GM21447 (cell line): ENCODE data around the gene PPP1R37.

ENCODE experiments used
- ATAC-seq: cut with Tn5 transposase; IDR thresholded peaks from one replicate; pipeline ENCODE4 v1.9.1; 2021; ENCODE audit not compliant: unreplicated experiment

PPP1R37 gene, protein sequence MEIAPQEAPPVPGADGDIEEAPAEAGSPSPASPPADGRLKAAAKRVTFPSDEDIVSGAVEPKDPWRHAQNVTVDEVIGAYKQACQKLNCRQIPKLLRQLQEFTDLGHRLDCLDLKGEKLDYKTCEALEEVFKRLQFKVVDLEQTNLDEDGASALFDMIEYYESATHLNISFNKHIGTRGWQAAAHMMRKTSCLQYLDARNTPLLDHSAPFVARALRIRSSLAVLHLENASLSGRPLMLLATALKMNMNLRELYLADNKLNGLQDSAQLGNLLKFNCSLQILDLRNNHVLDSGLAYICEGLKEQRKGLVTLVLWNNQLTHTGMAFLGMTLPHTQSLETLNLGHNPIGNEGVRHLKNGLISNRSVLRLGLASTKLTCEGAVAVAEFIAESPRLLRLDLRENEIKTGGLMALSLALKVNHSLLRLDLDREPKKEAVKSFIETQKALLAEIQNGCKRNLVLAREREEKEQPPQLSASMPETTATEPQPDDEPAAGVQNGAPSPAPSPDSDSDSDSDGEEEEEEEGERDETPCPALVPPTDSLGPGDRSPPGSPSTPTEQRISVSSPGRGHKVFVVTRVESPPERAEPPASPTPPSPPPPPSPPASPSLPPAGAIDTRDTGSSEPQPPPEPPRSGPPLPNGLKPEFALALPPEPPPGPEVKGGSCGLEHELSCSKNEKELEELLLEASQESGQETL

GRCh38 chr19:45092747-45093678 lies at the start of gene PPP1R37:
PPP1R37 (plus strand) TSS chr19:45093179; CDS start chr19:45093326, 147 bp downstream.
- peak; percentile 58 for ATAC-seq

DNA sequence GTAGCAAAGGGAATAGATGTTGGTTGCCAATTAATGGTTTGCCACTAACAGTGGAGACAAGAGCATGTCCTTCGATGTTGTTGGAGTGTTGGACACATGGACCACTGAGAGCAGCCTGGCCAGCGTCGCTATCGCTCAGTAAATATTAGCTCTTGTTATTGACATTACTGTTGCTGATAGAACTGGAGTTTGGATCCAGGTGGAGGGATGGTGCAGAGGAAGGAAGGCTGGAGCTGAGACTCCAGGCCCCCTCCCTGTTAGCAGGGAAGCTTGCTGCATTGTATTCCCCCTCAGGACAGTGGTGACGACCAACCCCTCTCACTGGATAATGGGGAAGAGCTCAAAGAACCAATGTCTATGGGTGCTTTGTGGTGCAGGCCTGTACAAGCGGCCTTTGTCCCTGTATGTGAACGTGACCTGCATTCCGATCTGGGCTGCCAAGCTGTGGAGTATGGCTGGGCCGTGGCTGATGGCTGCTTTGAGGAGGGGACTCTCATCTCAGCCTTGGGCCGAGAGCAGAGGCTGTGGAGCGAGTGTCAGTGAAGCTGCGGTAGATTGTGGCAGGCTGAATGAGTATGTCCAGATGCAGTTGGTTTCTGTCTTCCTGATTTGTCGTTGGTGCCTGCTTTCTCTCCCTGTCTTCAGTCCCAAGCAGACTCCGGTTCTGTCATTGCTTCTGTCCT lies 47.2 kb upstream of the PPP1R37 start:
- ATAC-seq = no peak

- ATAC-seq = no peak
These were observed 46.6 kb upstream of the PPP1R37 start for GRCh38 chr19:45046355-45046754.

DNA sequence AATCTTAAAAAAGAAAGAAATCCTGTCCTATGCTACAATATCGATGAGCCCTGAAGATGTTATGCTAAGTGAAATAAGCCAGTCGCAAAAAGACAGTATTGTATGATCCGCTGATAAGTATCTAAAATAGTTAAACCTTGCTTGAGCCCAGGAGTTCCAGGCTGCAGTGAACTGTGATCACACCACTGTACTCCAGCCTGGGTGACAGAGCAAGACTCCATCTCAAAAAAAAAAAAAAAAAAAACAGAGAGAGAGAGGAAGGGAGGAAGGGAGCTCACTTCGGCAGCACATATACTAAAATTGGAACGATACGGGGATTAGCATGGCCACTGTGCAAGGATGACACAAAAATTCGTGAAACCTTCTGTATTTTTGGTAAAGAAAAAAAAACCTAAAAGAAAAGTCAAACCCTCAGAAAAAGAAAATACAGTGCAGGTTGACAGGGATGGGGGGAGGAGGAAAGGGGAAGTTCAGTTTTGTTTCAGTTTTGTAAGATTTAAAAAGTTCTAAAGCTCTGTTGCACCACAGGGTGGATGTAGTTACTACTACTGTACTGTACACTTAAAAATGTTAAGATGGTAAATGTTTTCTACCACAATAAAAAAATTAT lies 45.7 kb upstream of the PPP1R37 start:
- peak; percentile 58 for ATAC-seq

GRCh38 chr19:45049073-45049736 lies 43.8 kb upstream of the PPP1R37 start:
- no peak for ATAC-seq

GRCh38 chr19:45050036-45050435 lies 42.9 kb upstream of the PPP1R37 start:
- ATAC-seq = no peak

DNA sequence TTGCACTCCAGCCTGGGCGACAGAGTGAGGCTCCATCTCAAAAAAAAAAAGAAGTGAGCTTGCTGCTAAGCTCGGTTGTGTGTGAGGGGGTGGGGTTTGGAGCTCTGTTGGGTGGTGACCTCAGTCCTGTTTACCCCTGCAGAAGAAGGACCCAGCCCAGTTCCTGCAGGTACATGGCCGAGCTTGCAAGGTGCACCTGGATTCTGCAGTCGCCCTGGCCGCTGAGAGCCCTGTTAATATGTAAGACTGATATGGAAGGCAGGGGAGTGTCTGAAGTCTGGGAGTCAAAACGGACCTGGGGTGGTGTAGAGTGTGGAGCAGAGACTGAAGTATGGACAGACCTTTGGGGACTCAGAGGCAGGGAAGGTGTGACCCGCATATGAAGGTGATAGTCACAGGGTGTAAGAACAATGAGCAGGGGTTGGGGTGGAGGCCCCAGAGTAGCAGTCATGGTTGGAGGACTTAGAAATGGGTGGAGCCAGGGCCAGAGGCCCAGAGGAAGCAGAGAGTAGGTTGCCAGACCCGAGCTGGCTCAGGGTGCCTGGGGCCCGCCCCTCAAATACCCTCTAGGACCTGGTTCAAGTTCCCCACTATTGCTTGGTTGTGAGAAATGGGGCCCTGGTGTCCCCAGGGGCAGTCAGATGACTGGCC lies 40.9 kb upstream of the PPP1R37 start:
- ATAC-seq = no peak

GRCh38 chr19:45056831-45057230 lies 36.1 kb upstream of the PPP1R37 start:
- ATAC-seq = no peak

DNA sequence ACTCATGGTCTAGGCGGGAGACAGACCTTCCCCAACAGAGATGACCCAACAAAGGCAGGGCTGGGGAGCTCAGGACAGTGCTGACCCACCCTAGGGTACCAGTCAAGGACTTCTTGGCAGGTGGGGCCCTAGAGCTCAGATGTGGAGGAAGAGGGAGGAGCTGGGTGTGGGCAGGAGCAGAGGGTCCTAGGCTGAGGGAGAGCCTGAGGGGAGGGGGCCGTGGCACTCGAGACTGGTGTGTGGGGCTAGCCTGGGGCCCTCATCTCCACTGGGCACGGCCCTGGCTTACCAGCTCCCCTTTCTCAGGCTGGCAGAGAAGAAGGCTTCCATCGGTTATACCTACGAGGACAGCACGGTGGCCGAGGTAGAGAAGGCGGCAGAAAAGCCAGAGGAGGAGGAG lies 35.5 kb upstream of the PPP1R37 start:
- no peak for ATAC-seq

DNA sequence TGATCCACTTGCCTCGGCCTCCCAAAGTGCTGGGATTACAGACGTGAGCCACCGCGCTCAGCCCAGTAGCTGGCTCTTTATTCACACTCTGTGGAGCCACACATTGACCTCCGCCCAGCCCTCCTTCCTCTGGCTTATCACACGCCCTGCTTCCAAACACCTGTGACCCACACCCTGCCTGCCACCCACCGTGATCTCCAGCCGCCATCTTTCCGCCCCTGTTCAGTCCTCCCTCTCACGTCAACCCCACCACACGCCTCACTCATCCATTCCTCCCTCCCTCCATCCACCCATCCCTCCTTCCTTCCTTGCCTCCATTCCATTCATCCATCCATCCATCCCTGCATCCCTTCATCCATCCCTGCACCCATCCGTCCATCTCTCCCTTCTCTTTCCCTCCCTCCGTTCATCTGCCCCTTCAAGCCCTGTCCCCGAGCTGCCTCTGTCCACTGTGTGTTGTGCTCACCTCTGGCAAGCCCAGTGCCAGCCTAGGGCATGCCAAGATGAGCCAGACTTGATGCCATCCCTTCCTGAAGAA lies 34.3 kb upstream of the PPP1R37 start:
- ATAC-seq = no peak

DNA sequence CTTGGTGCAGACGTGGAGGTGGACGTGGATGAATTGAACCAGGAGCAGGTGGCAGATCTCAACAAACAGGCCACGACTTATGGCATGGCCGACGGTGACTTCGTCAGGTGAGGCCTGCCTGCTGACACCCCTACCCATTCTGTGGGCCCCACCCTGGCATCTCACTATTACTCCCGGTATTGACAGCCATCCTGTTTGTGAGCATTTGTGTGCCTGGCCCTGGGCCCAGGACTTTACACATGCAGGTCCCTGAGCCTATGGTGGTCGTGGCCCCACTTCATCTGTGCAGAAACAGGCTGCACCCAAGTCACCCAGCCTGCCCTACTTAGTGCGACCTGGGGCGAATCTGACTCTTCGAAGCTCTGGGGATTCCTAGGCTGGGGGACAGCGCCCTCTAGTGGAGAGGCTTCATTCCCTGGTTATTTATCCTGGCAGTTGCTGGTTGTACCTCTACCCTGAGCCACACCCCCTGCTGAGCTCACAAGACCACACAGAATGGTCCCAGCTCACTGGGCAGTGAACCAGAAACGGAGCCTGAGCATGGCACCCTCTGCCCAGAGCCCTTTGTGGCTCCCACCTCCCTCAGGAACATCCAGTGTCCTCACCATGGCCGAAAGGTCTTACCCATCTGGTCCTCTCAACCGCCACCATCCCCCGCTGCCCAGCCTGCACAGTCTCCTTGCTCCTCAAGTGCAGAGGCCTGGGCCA lies 33.6 kb upstream of the PPP1R37 start:
- no peak for ATAC-seq

GRCh38 chr19:45061965-45062364 lies 31.0 kb upstream of the PPP1R37 start:
- ATAC-seq = no peak

DNA sequence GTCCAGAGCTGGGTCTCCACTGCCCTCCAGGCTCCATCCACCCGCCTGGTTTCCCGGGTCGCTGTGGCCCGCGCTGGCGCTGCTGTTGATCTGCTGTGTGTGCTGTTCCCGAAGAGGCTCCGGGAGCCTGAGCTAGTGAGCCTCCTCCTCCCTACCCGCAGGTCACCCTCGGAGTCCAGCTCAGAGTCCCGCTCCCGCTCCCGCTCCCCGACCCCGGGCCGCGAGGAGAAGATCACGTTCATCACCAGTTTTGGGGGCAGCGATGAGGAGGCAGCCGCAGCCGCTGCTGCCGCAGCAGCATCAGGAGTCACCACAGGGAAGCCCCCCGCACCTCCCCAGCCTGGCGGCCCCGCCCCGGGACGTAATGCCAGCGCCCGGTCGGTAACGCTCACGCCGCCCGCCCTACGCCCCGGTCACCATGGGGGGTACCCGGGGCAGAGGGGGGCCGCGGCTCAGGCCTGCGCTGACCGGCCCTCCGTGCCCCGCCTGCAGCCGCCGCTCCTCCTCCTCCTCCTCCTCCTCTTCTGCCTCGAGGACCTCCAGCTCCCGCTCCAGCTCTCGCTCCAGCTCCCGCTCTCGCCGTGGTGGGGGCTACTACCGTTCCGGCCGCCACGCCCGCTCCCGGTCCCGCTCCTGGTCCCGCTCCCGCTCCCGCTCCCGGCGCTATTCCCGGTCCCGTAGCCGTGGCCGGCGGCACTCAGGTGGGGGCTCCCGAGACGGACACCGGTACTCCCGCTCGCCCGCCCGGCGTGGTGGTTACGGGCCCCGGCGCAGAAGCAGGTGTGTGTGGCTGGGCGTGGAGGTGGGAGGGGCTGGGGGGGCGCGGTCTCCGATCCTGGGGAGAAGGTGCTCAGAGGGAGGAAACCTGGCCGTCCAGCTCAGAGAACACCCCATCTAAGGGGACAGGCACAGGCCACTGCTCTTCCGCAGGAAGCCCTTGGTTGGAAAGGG lies 28.9 kb upstream of the PPP1R37 start:
- no peak for ATAC-seq

GRCh38 chr19:45066921-45067661 lies 25.9 kb upstream of the PPP1R37 start:
- ATAC-seq = no peak

- ATAC-seq = no peak
These were observed 24.9 kb upstream of the PPP1R37 start for GRCh38 chr19:45068041-45068440.

DNA sequence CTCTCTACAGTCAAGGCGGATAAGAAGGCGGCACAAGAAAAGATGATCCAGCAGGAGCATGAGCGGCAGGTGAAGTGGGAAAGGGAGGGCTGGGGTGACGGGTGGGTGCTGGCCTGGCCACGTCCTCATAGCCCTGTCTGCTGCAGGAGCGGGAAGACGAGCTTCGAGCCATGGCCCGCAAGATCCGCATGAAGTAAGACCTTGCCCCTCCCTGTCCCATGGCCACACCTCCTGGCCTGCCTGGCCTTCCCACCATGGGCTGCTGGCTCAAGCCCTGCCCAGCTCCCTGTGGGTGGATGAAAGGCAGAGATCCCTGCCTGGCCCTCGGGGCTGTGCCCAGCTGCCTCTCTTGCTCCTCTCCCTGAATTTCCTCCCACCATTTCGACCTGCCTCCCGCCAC lies 23.9 kb upstream of the PPP1R37 start:
- ATAC-seq = no peak

- ATAC-seq = no peak
These were observed 22.8 kb upstream of the PPP1R37 start for GRCh38 chr19:45070214-45070613.
